Measurements from ENCODE around the gene PRKCA.

PRKCA gene

DNA sequence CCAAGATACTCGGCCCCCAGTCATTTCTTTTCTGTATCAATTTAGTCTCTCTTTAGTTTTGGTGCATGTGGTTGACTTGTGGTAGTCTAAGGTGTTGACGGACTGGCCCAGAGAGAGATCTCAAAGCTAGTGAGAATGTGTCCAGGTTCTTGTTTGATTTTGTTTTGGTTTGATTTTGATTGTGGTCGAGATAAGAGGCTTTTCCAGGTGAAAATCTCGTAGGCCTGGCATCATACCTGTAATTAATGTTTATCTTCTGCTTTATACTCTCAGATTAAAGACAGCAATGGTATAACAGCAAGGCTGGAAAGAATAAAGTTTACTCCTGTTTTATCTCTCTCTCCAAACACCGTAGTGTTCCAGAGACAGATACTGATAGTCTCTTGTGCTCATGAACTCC is 360.1 kb downstream of the PRKCA start:
- TF ChIP-seq, protein P1, sequence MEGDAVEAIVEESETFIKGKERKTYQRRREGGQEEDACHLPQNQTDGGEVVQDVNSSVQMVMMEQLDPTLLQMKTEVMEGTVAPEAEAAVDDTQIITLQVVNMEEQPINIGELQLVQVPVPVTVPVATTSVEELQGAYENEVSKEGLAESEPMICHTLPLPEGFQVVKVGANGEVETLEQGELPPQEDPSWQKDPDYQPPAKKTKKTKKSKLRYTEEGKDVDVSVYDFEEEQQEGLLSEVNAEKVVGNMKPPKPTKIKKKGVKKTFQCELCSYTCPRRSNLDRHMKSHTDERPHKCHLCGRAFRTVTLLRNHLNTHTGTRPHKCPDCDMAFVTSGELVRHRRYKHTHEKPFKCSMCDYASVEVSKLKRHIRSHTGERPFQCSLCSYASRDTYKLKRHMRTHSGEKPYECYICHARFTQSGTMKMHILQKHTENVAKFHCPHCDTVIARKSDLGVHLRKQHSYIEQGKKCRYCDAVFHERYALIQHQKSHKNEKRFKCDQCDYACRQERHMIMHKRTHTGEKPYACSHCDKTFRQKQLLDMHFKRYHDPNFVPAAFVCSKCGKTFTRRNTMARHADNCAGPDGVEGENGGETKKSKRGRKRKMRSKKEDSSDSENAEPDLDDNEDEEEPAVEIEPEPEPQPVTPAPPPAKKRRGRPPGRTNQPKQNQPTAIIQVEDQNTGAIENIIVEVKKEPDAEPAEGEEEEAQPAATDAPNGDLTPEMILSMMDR (IDR thresholded peaks at IDR 0.05; ENCODE audit: low read depth, low read length), result no peak
- no peak for DNase-seq (ENCODE audit: extremely low read depth, low read depth)

DNA sequence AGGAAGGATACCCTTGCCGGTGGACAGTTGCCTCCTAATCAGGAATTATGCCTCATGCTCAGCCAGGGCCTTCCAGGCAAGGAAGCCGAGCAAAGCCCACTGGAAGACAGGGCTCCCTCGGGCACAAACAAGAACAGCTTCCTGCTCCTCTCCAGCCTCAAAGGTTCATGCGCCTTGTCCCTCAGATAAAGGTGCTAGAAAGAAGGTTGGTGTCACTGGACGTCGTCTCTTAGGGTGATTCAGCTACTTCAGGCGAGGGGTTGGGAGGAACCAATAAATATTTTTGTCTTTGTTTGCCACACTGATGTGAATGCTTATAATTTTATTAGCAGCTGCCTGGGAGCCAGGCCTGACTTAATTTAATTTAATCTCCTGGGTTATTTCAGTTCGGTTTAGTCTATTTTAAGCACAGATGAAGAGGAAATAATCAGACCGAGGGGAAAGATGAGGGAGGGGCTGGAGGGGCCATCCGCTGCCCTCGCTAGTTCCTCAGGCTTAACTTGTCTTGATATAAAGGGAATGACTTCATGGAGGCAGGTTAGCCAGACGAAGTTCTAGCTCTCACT is 360.7 kb downstream of the PRKCA start:
- TF ChIP-seq, protein P1 (IDR thresholded peaks at IDR 0.05; ENCODE audit: low read depth, low read length), result no peak
- no peak for DNase-seq (ENCODE audit: extremely low read depth, low read depth)

DNA sequence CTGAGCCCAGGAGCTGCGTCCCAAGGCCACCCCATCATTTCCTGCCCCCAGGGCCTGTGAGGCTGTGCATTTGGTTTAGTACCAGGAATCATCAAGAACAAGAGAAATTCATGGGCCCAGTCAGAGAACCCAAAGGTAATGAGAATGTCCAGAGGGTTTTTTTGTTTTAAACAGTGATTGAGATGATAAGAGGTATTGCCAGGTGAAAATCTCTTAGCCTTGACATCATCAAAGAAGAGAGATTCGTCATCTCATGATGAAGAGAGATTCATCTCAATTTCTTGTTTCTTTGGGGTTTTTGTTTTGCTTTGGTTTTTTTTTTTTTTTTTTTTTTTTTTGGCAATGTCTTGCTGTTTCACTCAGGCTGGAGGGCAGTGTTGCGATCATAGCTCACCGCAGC is 361.9 kb downstream of the PRKCA start:
- no peak for DNase-seq (ENCODE audit: extremely low read depth, low read depth)
- TF ChIP-seq, protein P1 (IDR thresholded peaks at IDR 0.05; ENCODE audit: low read depth, low read length), result no peak

DNA sequence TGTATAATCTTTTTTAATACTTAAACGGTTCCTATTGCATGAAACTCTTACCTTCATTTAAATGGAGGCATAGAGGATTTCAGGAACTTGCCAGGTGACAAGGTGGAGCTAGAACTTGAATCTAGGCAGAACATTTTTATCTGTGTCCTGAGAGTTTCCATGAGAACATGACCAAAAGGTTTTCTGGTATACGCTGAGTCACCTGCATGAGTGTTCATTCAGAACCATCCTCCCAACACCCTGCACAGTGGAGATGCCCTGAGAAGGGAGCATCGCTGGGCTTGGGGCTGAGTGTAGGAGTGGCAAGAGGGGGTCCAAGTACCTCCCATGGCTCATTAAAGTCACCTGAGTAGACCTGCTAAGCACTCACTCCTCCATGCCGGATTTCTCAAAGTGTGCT is 362.8 kb downstream of the PRKCA start:
- DNase-seq (ENCODE audit: extremely low read depth, low read depth), result no peak
- TF ChIP-seq, protein P1 (IDR thresholded peaks at IDR 0.05; ENCODE audit: low read depth, low read length), result no peak

DNA sequence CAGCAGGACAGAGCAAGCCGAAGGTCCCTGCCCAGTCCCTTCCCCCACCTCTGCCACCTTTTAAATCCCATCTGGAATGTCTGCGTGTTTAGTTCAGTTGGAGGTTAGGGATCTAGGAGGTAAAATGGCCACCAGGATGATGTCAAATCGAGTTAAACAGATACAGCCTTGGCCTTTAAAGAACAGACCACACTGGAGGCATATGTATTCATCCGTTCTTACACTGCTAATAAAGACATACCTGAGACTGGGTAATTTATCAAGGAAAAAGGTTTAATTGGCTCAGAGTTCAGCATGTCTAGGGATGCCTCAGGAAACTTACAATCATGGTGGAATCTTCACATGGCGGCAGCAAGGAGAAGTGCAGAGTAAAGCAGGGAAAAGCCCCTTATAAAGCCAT is 364.7 kb downstream of the PRKCA start:
- TF ChIP-seq, protein P1 (IDR thresholded peaks at IDR 0.05; ENCODE audit: low read depth, low read length), result no peak
- DNase-seq (ENCODE audit: extremely low read depth, low read depth), result no peak

DNA sequence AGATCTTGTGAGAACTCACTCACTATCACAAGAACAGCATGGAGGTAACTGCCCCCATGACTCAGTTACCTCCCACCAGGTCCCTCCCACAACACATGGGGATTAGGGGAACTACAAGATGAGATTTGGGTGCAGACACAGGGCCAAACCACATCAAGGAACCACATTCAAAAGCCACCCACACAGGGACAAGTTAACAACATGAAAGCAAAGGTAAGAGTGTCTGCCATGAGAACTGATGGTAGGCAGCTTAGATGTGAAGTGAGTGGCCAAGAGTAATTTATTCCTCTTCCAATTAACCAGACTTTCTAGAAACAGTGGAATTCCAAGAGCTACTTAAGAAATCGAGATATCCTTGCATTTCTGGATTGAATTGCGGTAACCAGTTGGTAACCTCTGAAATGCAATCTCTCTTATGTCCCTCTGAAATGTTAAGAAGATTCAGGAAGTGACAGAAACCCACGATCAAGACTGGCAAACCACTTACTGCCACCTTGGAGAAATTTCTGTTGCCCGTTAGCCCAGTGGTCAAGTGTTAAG is 365.1 kb downstream of the PRKCA start:
- no peak for DNase-seq (ENCODE audit: extremely low read depth, low read depth)
- TF ChIP-seq, protein P1 (IDR thresholded peaks at IDR 0.05; ENCODE audit: low read depth, low read length), result no peak

DNA sequence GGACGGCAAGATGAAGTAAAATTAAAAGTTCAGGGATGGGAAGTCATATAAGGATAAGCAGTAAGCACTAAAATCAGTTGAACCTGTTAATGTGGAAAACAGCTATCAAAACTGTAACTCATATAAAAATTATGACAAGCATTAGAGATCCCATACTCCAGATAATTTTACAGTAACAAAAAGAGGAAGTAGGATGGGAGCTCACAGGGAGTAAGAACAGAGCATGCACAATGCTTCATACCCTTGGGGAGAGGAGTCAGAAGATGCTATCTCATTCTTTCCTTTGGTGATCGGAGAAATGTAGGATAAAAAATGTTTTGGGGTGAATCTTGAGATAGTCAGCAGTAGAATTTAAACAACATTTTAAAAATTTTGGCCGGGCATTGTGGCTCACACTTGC is 367.8 kb downstream of the PRKCA start:
- TF ChIP-seq, protein P1 (IDR thresholded peaks at IDR 0.05; ENCODE audit: low read depth, low read length), result no peak
- no peak for DNase-seq (ENCODE audit: extremely low read depth, low read depth)

Data from AG09319 (cell line).